ENCODE measurements around the gene FCRL1. TPM values are rescaled to one million over a fixed set of nuclear protein-coding genes. Genes with fewer than 3 reads are reported as not detected.

Gene FCRL1
- total and polyA plus RNA-seq, 2 of the 13 experiments (the other 11 are each of a cell fraction or from before 2014, with no cell fraction given) = not detected

DNA sequence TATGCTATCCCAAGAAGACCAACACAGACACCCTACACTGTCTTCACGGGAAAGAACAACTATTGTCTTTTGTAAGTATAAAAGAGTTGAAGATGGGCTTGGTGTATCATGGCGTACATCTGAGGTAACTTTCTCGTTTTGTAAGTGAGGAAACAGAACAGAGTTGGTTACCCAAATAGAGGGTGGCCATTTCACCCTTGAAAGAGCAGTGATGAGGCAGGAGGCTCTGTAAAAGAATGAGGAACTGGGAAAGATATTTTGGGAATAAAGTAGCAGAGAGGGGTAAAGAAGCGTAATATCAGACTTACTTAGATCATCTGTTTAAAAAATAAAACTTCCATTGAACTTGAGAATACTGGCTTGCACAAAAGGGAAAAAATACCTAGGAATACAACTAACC lies 61.9 kb downstream of the FCRL1 start:
- Histone ChIP-seq H3K4me3 (replicated peaks in 1 of 3; ENCODE audit: insufficient read depth in 1 of 3, low read depth in 2 of 3, low read length in 3 of 3) (no peak overlapping the region), H2AFZ (ENCODE audit: low read length) (no peak overlapping the region), H3K36me3 (replicated peaks in 1 of 2; ENCODE audit: control insufficient read depth in 1 of 2, insufficient read depth in 2 of 2, low read length in 2 of 2) (no peaks in the 10 kb centered on the region), H3K4me2 (ENCODE audit: low read depth, low read length) (no peak overlapping the region), H3K27ac (ENCODE audit: extremely low read length, insufficient read depth, low read length) (no peak overlapping the region), H3K9me3 (ENCODE audit: low read length) (no peaks in the 10 kb centered on the region), H4K20me1 (ENCODE audit: insufficient read depth, low read length) (no peaks in the 10 kb centered on the region), H3K79me2 (ENCODE audit: insufficient read depth, low read length) (no peaks in the 10 kb centered on the region), H3K4me1 (ENCODE audit: insufficient read depth, low read length) (no peaks in the 10 kb centered on the region), H3K27me3 (ENCODE audit: control insufficient read depth in 1 of 2, insufficient read depth in 2 of 2, low read length in 2 of 2) (no peaks in the 10 kb centered on the region), H3K9ac (ENCODE audit: insufficient read depth, low read depth, low read length) (no peak overlapping the region)
- in situ Hi-C loops (cut with HindIII; ENCODE audit: extremely low pct_ligation_motif_present, low pct_unique_long_range_greater_than_20kb) = no loop called here
- intact Hi-C loops (cut with micrococcal nuclease; ENCODE audit: unreplicated experiment) = no loop called here
- WGBS (ENCODE audit: low lambda C conversion rate) = 22% methylated on average over 4 of the region's 4 CpGs
- no TSS peak for BruUV-seq (replicated peaks)
- FAIRE-seq (no peak), DNase-seq (ENCODE audit: low spot score) (no peak), ATAC-seq (no peak)
- ChIA-PET CTCF (ENCODE audit: low intra/inter-chr PET ratio, low total read pairs) (no interaction called here), POLR2A (no interaction called here)
- TF ChIP-seq ATAD3A (CRISPR knock-in tag; IDR thresholded peaks at IDR 0.05) (no peak), ZNF552 (CRISPR knock-in tag; IDR thresholded peaks at IDR 0.05; ENCODE audit: borderline replicate concordance) (no peak), EEA1 (CRISPR knock-in tag; IDR thresholded peaks at IDR 0.05; ENCODE audit: borderline replicate concordance) (no peak), MIER3 (CRISPR knock-in tag; IDR thresholded peaks at IDR 0.05; ENCODE audit: borderline replicate concordance) (no peak), ZNF350 (CRISPR knock-in tag; IDR thresholded peaks at IDR 0.05; ENCODE audit: borderline replicate concordance, low read depth) (no peak), ELF4 (CRISPR knock-in tag; IDR thresholded peaks at IDR 0.05; ENCODE audit: borderline replicate concordance) (no peak), GPN1 (CRISPR knock-in tag; IDR thresholded peaks at IDR 0.05; ENCODE audit: borderline replicate concordance) (no peak), MEIS2 (CRISPR knock-in tag; IDR thresholded peaks at IDR 0.05) (no peak), NFYB (CRISPR knock-in tag; IDR thresholded peaks at IDR 0.05) (no peak), ZC3H13 (CRISPR knock-in tag; IDR thresholded peaks at IDR 0.05) (no peak)
- TF ChIP-seq, protein P1, sequence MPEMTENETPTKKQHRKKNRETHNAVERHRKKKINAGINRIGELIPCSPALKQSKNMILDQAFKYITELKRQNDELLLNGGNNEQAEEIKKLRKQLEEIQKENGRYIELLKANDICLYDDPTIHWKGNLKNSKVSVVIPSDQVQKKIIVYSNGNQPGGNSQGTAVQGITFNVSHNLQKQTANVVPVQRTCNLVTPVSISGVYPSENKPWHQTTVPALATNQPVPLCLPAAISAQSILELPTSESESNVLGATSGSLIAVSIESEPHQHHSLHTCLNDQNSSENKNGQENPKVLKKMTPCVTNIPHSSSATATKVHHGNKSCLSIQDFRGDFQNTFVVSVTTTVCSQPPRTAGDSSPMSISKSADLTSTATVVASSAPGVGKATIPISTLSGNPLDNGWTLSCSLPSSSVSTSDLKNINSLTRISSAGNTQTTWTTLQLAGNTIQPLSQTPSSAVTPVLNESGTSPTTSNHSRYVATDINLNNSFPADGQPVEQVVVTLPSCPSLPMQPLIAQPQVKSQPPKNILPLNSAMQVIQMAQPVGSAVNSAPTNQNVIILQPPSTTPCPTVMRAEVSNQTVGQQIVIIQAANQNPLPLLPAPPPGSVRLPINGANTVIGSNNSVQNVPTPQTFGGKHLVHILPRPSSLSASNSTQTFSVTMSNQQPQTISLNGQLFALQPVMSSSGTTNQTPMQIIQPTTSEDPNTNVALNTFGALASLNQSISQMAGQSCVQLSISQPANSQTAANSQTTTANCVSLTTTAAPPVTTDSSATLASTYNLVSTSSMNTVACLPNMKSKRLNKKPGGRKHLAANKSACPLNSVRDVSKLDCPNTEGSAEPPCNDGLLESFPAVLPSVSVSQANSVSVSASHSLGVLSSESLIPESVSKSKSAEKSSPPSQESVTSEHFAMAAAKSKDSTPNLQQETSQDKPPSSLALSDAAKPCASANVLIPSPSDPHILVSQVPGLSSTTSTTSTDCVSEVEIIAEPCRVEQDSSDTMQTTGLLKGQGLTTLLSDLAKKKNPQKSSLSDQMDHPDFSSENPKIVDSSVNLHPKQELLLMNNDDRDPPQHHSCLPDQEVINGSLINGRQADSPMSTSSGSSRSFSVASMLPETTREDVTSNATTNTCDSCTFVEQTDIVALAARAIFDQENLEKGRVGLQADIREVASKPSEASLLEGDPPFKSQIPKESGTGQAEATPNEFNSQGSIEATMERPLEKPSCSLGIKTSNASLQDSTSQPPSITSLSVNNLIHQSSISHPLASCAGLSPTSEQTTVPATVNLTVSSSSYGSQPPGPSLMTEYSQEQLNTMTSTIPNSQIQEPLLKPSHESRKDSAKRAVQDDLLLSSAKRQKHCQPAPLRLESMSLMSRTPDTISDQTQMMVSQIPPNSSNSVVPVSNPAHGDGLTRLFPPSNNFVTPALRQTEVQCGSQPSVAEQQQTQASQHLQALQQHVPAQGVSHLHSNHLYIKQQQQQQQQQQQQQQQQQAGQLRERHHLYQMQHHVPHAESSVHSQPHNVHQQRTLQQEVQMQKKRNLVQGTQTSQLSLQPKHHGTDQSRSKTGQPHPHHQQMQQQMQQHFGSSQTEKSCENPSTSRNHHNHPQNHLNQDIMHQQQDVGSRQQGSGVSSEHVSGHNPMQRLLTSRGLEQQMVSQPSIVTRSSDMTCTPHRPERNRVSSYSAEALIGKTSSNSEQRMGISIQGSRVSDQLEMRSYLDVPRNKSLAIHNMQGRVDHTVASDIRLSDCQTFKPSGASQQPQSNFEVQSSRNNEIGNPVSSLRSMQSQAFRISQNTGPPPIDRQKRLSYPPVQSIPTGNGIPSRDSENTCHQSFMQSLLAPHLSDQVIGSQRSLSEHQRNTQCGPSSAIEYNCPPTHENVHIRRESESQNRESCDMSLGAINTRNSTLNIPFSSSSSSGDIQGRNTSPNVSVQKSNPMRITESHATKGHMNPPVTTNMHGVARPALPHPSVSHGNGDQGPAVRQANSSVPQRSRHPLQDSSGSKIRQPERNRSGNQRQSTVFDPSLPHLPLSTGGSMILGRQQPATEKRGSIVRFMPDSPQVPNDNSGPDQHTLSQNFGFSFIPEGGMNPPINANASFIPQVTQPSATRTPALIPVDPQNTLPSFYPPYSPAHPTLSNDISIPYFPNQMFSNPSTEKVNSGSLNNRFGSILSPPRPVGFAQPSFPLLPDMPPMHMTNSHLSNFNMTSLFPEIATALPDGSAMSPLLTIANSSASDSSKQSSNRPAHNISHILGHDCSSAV (CRISPR knock-in tag; IDR thresholded peaks at IDR 0.05; ENCODE audit: borderline replicate concordance) = no peak
- TF ChIP-seq, protein P2, sequence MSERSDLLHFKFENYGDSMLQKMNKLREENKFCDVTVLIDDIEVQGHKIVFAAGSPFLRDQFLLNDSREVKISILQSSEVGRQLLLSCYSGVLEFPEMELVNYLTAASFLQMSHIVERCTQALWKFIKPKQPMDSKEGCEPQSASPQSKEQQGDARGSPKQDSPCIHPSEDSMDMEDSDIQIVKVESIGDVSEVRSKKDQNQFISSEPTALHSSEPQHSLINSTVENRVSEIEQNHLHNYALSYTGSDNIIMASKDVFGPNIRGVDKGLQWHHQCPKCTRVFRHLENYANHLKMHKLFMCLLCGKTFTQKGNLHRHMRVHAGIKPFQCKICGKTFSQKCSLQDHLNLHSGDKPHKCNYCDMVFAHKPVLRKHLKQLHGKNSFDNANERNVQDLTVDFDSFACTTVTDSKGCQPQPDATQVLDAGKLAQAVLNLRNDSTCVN (CRISPR knock-in tag; IDR thresholded peaks at IDR 0.05; ENCODE audit: borderline replicate concordance) = no peak
- TF ChIP-seq, protein P3, sequence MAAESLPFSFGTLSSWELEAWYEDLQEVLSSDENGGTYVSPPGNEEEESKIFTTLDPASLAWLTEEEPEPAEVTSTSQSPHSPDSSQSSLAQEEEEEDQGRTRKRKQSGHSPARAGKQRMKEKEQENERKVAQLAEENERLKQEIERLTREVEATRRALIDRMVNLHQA (CRISPR knock-in tag; IDR thresholded peaks at IDR 0.05) = no peak

All from HepG2 (cell line).